ENCODE data around the gene TTLL6. TPM values are rescaled to one million over a fixed set of nuclear protein-coding genes. Genes with fewer than 3 reads are reported as not detected.

The TTLL6 gene
- total and polyA plus RNA-seq, 11 donors, result 0.07 to 0.55 (median 0.15) TPM; not detected in 8

- TF ChIP-seq POLR2A (IDR thresholded peaks at IDR 0.05), result no peak
- no peak for TF ChIP-seq CTCF (IDR thresholded peaks at IDR 0.05)
- Histone ChIP-seq H3K4me3 (peak within 1 kb of the TSS in 1 of 12 donors; percentile 36), H3K4me1 (peaks cover 0 to 38% (median 13%) of the 10 kb centered on the region in 12 donors), H3K36me3 (no peaks in the 10 kb centered on the region), H3K27ac (no peak within 1 kb of the TSS), H3K9me3 (no peaks in the 10 kb centered on the region), H3K27me3 (peaks cover 80 to 100% (median 100%) of the 10 kb centered on the region in 9 donors)
- no peak for DNase-seq
- ATAC-seq, result no peak
- intact Hi-C loops (cut with DNase I), result loop anchor here in 5 of 10 donors (5.0 to 10.0 kb wide), 4 partner anchors 70 to 282 kb away; no protein-coding TSS in a partner anchor
- WGBS, 4 donors, result 5 to 9% (median 7%) methylated on average over 19 to 21 of the region's 21 CpGs
Observed at GRCh38 chr17:48722201-48722907, 94.7 kb downstream of the TTLL6 start, which contains the start of gene PRAC1. PRAC1 (minus strand) TSS chr17:48722518; CDS start chr17:48722392, 126 bp downstream.

GRCh38 chr17:48721009-48721402 is 96.0 kb downstream of the TTLL6 start:
- H3K9me3 ChIP-seq, result no peaks in the 10 kb centered on the region
- H3K27me3 ChIP-seq, result peaks cover 78 to 100% (median 100%) of the 10 kb centered on the region in 9 donors
- intact Hi-C loops (cut with DNase I), result loop anchor here in 5 of 10 donors (5.0 to 10.0 kb wide), 4 partner anchors 71 to 284 kb away; no protein-coding TSS in a partner anchor
- H3K4me3 ChIP-seq, result no peak overlapping the region
- H3K27ac ChIP-seq, result no peak overlapping the region
- TF ChIP-seq POLR2A (IDR thresholded peaks at IDR 0.05) (no peak), CTCF (IDR thresholded peaks at IDR 0.05) (no peak)
- H3K4me1 ChIP-seq, result peaks cover 0 to 38% (median 13%) of the 10 kb centered on the region in 12 donors
- 45 to 85% (median 73%) methylated on average over 1 of the region's 1 CpG for WGBS, 4 donors
- DNase-seq (no peak), ATAC-seq (no peak)
- H3K36me3 ChIP-seq, result no peaks in the 10 kb centered on the region

GRCh38 chr17:48720266-48721008 is 96.6 kb downstream of the TTLL6 start:
- Histone ChIP-seq H3K4me1 (peaks cover 0 to 37% (median 13%) of the 10 kb centered on the region in 12 donors), H3K36me3 (no peaks in the 10 kb centered on the region), H3K27me3 (peaks cover 79 to 100% (median 100%) of the 10 kb centered on the region in 9 donors), H3K27ac (no peak overlapping the region), H3K9me3 (no peaks in the 10 kb centered on the region), H3K4me3 (no peak overlapping the region)
- ATAC-seq (no peak), DNase-seq (no peak)
- intact Hi-C loops (cut with DNase I), result loop anchor here in 5 of 10 donors (5.0 to 10.0 kb wide), 4 partner anchors 72 to 284 kb away; no protein-coding TSS in a partner anchor
- WGBS, 4 donors, result 16 to 29% (median 19%) methylated on average over 11 of the region's 11 CpGs
- TF ChIP-seq CTCF (IDR thresholded peaks at IDR 0.05) (no peak), POLR2A (IDR thresholded peaks at IDR 0.05) (no peak)
